ENCODE results near the gene ZSWIM7. TPM values are rescaled to one million over a fixed set of nuclear protein-coding genes. Genes with fewer than 3 reads are reported as not detected.
A peak's percentile ranks its signal among the peaks of the same experiment; 100 is the strongest.

The ZSWIM7 gene
- total RNA-seq, 1 experiment from 2014 or later = 13.8 TPM

DNA sequence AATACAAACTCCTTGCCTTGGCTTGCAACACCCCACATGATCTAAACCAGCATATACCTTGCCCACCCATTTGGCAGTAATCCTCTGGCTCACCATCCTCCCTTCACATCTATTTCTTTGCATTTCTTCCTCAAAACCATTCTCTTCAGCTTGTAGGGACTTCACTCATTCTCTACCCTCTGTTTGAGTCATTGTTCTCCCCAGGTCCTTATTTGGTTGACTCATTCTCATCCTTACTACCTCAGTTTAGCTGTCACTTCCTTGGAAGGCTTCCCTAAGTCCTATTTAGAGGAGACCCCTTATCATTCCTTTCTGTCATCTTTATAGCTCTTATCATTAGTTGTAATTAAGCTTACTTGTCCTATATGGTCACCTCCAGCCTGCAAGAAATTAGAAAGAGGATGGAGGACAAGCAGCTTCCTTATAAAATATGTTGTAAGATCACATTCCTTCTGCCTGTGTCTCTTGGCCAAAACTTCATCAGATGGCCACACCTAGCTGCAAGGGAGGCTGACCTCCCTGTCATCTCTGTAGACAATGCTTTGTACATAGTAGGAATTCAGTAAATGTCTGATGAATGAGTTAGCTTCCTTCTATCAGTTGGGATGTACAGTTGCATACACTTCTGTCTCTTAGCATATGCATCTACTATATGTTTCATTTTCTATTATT lies 1.9 kb upstream of the ZSWIM7 start:
- H3K9me3 ChIP-seq = no peaks in the 10 kb centered on the region
- ChIA-PET POLR2A (no interaction called here), CTCF (no interaction called here)
- Mint-ChIP-seq H3K36me3 (ENCODE audit: insufficient read depth, unreplicated experiment) (peaks cover 62% of the 10 kb centered on the region), H3K4me1 (ENCODE audit: low read depth, unreplicated experiment) (peaks cover 15% of the 10 kb centered on the region), H3K27ac (ENCODE audit: unreplicated experiment) (peak overlapping the region; percentile 69), H3K4me3 (ENCODE audit: unreplicated experiment) (peak overlapping the region; percentile 82), H3K9me3 (ENCODE audit: unreplicated experiment) (no peaks in the 10 kb centered on the region), H3K27me3 (ENCODE audit: insufficient read depth, unreplicated experiment) (no peaks in the 10 kb centered on the region)
- no peaks in the 10 kb centered on the region for H3K4me1 ChIP-seq
- BruUV-seq (replicated peaks) = no TSS peak
- no peak for DNase-seq
- TF ChIP-seq, protein P1, sequence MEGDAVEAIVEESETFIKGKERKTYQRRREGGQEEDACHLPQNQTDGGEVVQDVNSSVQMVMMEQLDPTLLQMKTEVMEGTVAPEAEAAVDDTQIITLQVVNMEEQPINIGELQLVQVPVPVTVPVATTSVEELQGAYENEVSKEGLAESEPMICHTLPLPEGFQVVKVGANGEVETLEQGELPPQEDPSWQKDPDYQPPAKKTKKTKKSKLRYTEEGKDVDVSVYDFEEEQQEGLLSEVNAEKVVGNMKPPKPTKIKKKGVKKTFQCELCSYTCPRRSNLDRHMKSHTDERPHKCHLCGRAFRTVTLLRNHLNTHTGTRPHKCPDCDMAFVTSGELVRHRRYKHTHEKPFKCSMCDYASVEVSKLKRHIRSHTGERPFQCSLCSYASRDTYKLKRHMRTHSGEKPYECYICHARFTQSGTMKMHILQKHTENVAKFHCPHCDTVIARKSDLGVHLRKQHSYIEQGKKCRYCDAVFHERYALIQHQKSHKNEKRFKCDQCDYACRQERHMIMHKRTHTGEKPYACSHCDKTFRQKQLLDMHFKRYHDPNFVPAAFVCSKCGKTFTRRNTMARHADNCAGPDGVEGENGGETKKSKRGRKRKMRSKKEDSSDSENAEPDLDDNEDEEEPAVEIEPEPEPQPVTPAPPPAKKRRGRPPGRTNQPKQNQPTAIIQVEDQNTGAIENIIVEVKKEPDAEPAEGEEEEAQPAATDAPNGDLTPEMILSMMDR (IDR thresholded peaks at IDR 0.05; ENCODE audit: insufficient read depth in 1 of 2, low read depth in 1 of 2, low read length in 1 of 2, severe bottlenecking in 1 of 2, unreplicated experiment in 1 of 2) = no peak
- no peak overlapping the region; the same call in 1 of the 2 replicates for H3K4me3 ChIP-seq (ENCODE audit: low read depth, low read length)
- H3K27me3 ChIP-seq (replicated peaks; ENCODE audit: control insufficient read depth, insufficient read depth, low read length) = no peaks in the 10 kb centered on the region
- H3K36me3 ChIP-seq (ENCODE audit: control insufficient read depth, insufficient read depth, low read length) = no peaks in the 10 kb centered on the region; the same call in 1 of the 2 replicates
- intact Hi-C loops (cut with micrococcal nuclease; ENCODE audit: unreplicated experiment) = no loop called here

DNA sequence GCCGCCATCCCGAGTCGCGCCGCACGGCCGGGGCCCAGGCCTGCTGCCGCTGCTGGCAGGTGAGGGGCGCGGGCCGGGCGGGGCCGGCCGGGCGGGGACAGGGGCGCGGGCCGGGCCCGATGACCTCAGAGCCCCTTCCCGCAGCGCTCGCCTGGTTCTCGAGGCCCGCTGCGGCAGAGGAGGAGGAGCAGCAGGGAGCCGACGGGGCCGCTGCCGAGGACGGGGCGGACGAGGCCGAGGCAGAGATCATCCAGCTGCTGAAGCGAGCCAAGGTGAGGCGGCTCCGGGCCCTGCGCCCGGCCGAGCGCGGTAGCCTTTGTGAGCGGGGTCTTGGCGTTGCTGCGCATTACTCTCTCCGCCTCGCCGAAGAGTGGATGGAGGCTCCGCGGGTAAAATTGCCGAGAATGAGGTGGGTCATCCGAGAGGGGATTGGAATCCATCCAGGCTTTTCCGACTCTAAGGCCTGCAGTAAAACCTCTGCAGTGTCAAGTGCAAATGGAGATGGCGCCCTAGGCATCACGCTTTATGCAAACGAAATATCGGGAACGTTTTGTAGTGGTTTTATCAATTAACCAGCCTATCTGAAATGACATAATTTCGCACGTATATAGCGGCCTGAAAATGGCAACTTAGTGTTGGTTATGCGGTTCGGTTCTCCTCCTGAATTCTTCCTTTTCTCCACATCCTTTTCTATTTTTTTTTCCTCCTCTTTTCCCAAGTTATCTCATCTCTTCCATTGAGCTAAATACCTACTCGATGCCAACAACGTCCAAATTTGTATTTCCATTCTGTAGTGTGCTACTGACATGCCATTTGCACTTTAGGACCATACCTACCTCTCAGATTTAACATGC lies 697 bp upstream of the ZSWIM7 start:
- no peak for DNase-seq
- peaks cover 15% of the 10 kb centered on the region for H3K4me1 Mint-ChIP-seq (ENCODE audit: low read depth, unreplicated experiment)

More for the DNA sequence above, 697 bp upstream of the ZSWIM7 start:
- BruUV-seq (replicated peaks) = no TSS peak
- Histone ChIP-seq H3K9me3 (no peaks in the 10 kb centered on the region), H3K27me3 (replicated peaks; ENCODE audit: control insufficient read depth, insufficient read depth, low read length) (no peaks in the 10 kb centered on the region), H3K4me3 (ENCODE audit: low read depth, low read length) (peak overlapping the region; percentile 69), H3K4me1 (no peaks in the 10 kb centered on the region), H3K36me3 (ENCODE audit: control insufficient read depth, insufficient read depth, low read length) (no peaks in the 10 kb centered on the region; the same call in 1 of the 2 replicates)
- ChIA-PET CTCF (interaction anchor here (0.8 to 3.2 kb wide), 4 partner anchors 30 to 380 kb away, joined by 3 to 19 read pairs (median 4); partner anchors contain the start of genes ADORA2B and UBB), POLR2A (no interaction called here)
- Mint-ChIP-seq H3K4me3 (ENCODE audit: unreplicated experiment) (peak overlapping the region; percentile 82), H3K36me3 (ENCODE audit: insufficient read depth, unreplicated experiment) (peaks cover 55% of the 10 kb centered on the region), H3K9me3 (ENCODE audit: unreplicated experiment) (no peaks in the 10 kb centered on the region), H3K27me3 (ENCODE audit: insufficient read depth, unreplicated experiment) (no peaks in the 10 kb centered on the region), H3K27ac (ENCODE audit: unreplicated experiment) (peak overlapping the region; percentile 69)
- TF ChIP-seq, protein P1 (IDR thresholded peaks at IDR 0.05; ENCODE audit: insufficient read depth in 1 of 2, low read depth in 1 of 2, low read length in 1 of 2, severe bottlenecking in 1 of 2, unreplicated experiment in 1 of 2) = no peak
- intact Hi-C loops (cut with micrococcal nuclease; ENCODE audit: unreplicated experiment) = no loop called here
